GM21423 (cell line): Measurements from ENCODE around the gene ABCG8.

Experiments
- ATAC-seq: cut with Tn5 transposase; IDR thresholded peaks from one replicate; pipeline ENCODE4 v1.9.1; 2021; ENCODE audit warnings: mild to moderate bottlenecking, moderate library complexity; ENCODE audit not compliant: unreplicated experiment

The ABCG8 gene

GRCh38 chr2:43838560-43839267 is at the start of gene ABCG8, which contains the start of gene ABCG5:
Gene ABCG8 (plus strand): TSS chr2:43838971. CDS start chr2:43839054, 83 bp downstream.
Gene ABCG5 (minus strand): TSS chr2:43838839. CDS start chr2:43838679, 160 bp downstream.
- ATAC-seq, result no peak

GRCh38 chr2:43790147-43790546 is 48.6 kb upstream of the ABCG8 start:
- ATAC-seq, result no peak

DNA sequence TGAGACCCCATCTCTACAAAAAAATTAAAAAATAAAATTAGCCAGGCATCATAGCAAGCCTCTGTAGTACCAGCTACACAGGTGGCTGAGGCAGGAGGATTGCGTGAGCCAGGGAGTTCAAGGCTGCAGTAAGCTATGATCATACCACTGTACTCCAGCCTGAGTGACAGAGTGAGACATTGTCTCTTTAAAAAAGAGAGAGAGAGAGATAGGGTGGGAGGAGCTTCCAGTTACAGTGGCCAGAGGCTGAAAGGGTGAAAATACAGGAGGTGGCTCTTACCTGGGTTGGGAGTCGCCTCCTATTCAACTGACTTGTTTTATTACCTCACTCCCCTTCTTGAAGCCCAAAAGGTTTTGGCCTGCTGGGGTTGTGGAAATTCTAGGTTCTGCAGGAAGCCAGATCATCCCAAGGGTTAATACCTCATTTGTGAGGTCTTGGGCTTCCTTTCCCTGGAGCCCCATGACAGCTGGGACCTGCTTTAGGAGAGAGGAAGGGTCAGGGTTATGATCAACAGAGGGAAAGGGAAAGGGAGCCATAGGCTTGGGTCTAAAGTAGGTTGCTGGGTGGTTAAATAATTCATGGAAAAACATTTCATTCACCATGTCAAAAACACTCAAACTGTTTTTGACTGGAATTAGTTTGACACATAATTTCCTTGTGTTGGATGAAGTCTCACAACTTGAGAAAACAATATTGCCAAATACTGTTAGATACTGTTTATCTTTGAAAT is 47.6 kb upstream of the ABCG8 start:
- ATAC-seq, result no peak

GRCh38 chr2:43792653-43793052 is 46.1 kb upstream of the ABCG8 start:
- peak; percentile 62 for ATAC-seq

DNA sequence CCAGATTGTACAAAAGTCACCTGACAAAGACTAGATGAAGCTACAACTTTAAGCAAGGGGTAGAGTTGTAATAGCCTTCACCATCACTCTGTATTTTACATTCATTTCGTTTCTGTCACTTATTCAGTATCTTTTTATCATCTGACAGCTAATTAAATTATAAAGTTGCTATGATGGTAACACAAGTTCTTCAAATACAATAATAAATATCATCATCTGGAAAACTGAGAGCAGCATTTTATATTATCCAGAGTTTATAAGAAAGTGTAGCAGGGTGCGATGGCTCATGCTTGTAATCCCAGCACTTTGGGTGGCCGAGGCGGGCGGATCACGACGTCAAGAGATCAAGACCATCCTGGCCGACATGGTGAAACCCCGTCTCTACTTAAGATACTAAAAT is 43.8 kb upstream of the ABCG8 start:
- no peak for ATAC-seq

DNA sequence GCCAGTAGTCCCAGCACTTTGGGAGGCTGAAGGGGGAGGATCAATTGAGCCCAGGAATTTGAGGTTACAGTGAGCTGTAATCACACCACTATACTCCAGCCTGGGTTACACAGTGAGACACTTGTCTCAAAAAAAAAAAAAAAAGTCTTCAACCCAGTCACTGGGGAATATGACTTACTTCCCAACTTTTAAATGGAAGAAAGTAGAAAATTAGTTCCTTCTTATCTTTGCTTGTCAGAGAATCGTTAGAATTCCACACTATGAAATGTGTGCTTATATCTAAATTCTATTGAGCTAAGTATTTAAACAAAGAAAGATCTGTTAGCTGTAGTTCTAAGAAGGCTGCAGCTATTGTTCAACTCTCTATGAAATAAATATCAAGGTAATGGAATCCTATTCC is 42.6 kb upstream of the ABCG8 start:
- no peak for ATAC-seq

DNA sequence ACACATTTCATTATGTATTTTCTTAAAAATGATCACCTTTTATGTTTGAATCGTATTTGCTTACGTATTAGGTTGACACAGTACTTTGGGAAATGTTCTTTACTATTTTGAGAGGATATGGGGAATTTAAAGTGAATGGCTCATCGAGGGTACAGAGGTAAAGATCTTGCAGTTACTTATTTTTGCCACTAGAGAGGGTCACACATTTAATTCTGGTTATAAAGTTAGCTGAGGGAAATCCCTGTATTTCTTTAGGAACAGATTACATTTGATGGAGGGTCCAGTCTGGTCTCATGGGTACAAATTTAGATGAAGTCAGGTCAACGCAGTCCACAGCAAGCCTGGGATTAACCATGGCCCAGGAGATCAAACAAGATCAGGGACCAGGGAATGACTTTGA is 40.5 kb upstream of the ABCG8 start:
- ATAC-seq, result no peak

DNA sequence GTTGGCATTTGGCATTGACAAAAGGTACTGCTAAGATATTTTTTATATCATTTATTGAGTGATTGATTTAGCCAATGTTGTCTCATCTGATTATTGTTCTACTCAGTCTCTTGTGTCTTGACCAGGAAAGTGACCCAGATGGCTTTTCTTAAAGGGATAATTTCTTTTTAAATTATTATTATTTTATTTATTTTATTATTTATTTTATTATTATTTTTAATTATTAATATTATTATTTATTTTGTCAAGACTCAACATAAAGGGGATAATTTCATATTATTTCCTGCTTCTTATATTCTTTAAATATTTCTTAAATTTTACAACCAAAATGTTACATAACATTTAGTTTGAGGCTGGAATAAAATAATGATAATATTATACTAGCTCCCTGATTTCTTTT is 37.9 kb upstream of the ABCG8 start:
- no peak for ATAC-seq

- ATAC-seq, result no peak
Observed at GRCh38 chr2:43802135-43802534, 36.6 kb upstream of the ABCG8 start.

- ATAC-seq, result no peak
Observed at GRCh38 chr2:43803113-43803512, 35.7 kb upstream of the ABCG8 start.

GRCh38 chr2:43806719-43807031 is 32.1 kb upstream of the ABCG8 start:
- ATAC-seq, result no peak

DNA sequence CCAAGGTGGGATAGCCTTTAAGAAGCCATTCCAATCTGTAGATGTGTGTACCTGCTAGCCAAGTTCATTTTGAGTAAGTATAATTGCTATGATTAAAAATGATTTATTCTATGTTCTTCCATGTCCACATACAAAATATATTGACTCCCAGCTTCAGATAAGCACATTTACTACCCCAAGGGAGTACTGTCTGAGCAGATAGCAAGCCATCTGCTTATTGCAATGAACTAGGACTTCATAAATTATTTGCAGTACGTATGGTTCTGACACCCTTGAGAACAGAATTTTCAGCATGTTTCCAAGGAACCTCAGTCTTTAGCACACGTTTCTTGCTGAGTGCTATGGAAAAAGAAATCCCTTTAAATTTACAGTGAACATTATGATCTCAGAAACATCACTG is 28.3 kb upstream of the ABCG8 start:
- no peak for ATAC-seq

DNA sequence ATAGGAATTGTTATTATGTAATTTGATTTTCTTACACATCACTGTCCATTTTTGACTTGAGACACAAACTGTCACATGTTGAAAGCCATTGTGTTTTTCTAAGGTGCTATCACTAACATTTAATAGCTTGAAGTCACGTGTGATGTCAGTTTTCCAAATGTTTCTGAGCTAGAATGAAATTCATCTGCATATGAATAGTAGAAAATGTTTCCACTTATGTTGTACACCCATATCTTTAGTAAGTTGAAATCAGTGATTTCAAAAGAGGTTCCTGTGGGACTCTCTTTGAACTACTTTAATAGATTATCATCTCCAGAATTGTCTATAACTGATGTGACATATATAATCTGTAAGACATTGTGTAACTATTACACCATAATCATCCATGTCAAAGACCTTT is 27.9 kb upstream of the ABCG8 start:
- ATAC-seq, result no peak

GRCh38 chr2:43812006-43812405 is 26.8 kb upstream of the ABCG8 start:
- ATAC-seq, result no peak

- no peak for ATAC-seq
Observed at GRCh38 chr2:43812947-43813346, 25.8 kb upstream of the ABCG8 start.

DNA sequence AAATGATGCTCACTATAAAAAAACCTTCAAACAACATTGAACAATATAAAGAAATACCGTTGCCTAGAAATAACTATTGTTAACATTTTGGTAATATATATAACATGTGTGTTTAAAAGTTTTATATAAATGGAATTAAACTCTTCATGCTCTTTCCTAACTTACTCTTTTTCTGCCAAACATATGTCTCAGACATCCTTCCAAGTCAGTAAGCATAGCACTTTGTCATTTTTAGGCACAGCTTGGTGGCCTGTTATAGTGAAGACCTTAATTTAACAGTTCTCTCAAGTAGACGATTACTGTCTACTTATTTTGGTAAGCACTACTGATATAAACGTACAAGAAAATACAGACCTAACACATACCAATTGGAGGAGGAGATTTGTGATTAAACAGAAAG is 24.1 kb upstream of the ABCG8 start:
- ATAC-seq, result no peak

GRCh38 chr2:43818761-43819160 is 20.0 kb upstream of the ABCG8 start:
- no peak for ATAC-seq

- ATAC-seq, result no peak
Observed at GRCh38 chr2:43819491-43820163, 19.1 kb upstream of the ABCG8 start.

DNA sequence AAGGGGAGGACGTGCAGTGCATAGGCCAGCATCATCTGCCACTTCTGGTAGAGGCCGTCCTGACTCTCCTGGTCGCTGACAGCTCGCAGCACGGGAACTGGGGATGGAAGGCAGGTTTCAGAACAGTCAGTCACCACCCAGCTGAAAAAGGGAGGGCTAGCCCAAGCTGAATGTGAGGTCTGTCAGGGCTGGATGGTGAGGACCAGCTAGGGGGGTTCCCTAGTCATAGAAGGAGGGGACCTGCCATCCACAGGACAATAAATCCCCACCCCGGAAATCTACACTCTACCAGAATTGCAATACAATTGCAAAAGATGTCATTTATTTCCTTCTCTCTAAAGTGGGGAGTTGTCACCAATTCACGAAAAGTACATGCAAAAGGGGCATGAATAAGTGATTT is 15.9 kb upstream of the ABCG8 start:
- no peak for ATAC-seq

DNA sequence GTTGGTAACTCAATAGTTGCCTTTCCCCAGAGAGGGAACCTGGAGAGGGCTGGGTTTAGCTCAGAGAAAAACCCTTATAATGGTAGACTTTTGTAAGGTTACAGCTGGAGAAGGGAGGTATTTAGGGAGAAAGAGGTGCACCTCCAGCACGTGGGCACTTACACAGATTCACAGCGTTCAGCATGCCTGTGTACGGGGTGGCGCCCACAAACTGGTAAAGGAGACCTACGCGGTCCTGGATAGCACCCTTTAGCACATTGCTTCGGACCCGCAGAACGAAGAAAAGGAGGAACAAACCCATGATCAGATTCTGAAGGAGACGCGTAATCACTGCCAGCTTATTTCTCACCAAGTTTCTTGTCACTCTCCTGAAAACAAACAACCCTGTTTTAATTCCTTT is 15.0 kb upstream of the ABCG8 start:
- no peak for ATAC-seq

DNA sequence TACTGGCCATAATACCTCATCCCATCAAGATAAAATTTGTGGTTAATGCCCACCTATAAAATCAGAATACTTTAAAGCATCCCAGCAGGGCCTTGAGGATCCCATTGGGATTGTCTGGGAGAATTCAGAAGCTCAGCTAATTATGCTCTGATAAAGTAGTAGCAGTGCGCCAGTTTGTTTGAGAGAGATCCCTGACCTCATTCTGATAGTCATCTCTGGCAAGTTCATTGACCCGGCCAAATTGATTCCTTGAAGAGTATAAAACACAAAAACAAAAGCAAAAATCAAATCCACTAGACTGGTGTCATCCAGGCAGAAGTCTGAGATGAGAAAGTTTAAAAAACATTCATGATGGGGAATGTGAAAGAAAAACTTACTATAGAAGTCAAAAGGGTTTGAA is 14.3 kb upstream of the ABCG8 start:
- ATAC-seq, result no peak

GRCh38 chr2:43824951-43825493 is 13.7 kb upstream of the ABCG8 start:
- ATAC-seq, result no peak
